ENCODE results near the gene SNTG2. TPM values are rescaled to one million over a fixed set of nuclear protein-coding genes. Genes with fewer than 3 reads are reported as not detected.

Gene SNTG2
- total and polyA plus RNA-seq, 2 of the 13 experiments (the other 11 are each of a cell fraction or from before 2014, with no cell fraction given): not detected

GRCh38 chr2:1306687-1307516 is 356.3 kb downstream of the SNTG2 start:
- ATAC-seq (peak; percentile 25; the same call in 1 of the 3 replicates), DNase-seq (ENCODE audit: low spot score) (no peak), FAIRE-seq (no peak)
- H3K9ac ChIP-seq (ENCODE audit: insufficient read depth, low read depth, low read length): no peak overlapping the region
- WGBS (ENCODE audit: low lambda C conversion rate): 62% methylated on average over 13 of the region's 17 CpGs
- ChIA-PET CTCF (ENCODE audit: low intra/inter-chr PET ratio, low total read pairs) (no interaction called here), POLR2A (no interaction called here)
- peaks cover 0 to 24% of the 10 kb centered on the region in 2 experiments; a peak in 2 of 5 replicates for H3K27me3 ChIP-seq (ENCODE audit: control insufficient read depth in 1 of 2, insufficient read depth in 2 of 2, low read length in 2 of 2)
- H3K36me3 ChIP-seq (replicated peaks in 1 of 2; ENCODE audit: control insufficient read depth in 1 of 2, insufficient read depth in 2 of 2, low read length in 2 of 2): no peaks in the 10 kb centered on the region
- no TSS peak for BruUV-seq (replicated peaks)
- H3K4me2 ChIP-seq (ENCODE audit: low read depth, low read length): no peak overlapping the region
- H3K27ac ChIP-seq (ENCODE audit: extremely low read length, insufficient read depth, low read length): no peak overlapping the region
- no peaks in the 10 kb centered on the region for H3K4me1 ChIP-seq (ENCODE audit: insufficient read depth, low read length)
- H3K4me3 ChIP-seq (replicated peaks in 1 of 3; ENCODE audit: insufficient read depth in 1 of 3, low read depth in 2 of 3, low read length in 3 of 3): no peak overlapping the region
- no peaks in the 10 kb centered on the region for H3K9me3 ChIP-seq (ENCODE audit: low read length)
- no peaks in the 10 kb centered on the region for H4K20me1 ChIP-seq (ENCODE audit: insufficient read depth, low read length)
- in situ Hi-C loops (cut with HindIII; ENCODE audit: extremely low pct_ligation_motif_present, low pct_unique_long_range_greater_than_20kb): no loop called here
- intact Hi-C loops (cut with micrococcal nuclease; ENCODE audit: unreplicated experiment): no loop called here
- no peak overlapping the region for H2AFZ ChIP-seq (ENCODE audit: low read length)
- H3K79me2 ChIP-seq (ENCODE audit: insufficient read depth, low read length): no peaks in the 10 kb centered on the region
- TF ChIP-seq ZKSCAN1 (IDR thresholded peaks at IDR 0.05; ENCODE audit: low read length): no peak
- TF ChIP-seq ZNF207 (IDR thresholded peaks at IDR 0.05; ENCODE audit: borderline replicate concordance): 0 out of 2 replicates have a peak, but pooled peaks have one; percentile 69
- 0 out of 2 replicates have a peak, but pooled peaks have one; percentile 4 for TF ChIP-seq ZBTB40 (IDR thresholded peaks at IDR 0.05)
- TF ChIP-seq ZBTB40 (CRISPR knock-in tag; IDR thresholded peaks at IDR 0.05): no peak
- TF ChIP-seq HOXA9 (CRISPR knock-in tag; IDR thresholded peaks at IDR 0.05; ENCODE audit: borderline replicate concordance): peak; percentile 19; the same call in 1 of the 2 replicates
- peak; percentile 91 for TF ChIP-seq MNT (IDR thresholded peaks at IDR 0.05)
- TF ChIP-seq SAFB2 (CRISPR knock-in tag; IDR thresholded peaks at IDR 0.05; ENCODE audit: borderline replicate concordance, low read depth): no peak
